AG10803 (cell line): Measurements from ENCODE around the gene SFTPB.
"Not testable (repeated sequence)": the region's sequence is repeated elsewhere in the genome, so short reads cannot be mapped to it uniquely, and the experiment has no call there.

Experiments used
- DNase-seq: peaks from one replicate; pipeline ENCODE4 v3.0.0; 2010; ENCODE audit warnings: low read depth
- H3K4me3 ChIP-seq: 2 replicates; pipeline ENCODE4 v1.5.1; 2011; ENCODE audit warnings: mild to moderate bottlenecking, low read length, control low read depth
- CTCF ChIP-seq: conservative IDR thresholded peaks from 2 replicates; pipeline ENCODE4 v1.5.1; 2011; ENCODE audit warnings: mild to moderate bottlenecking, low read length, control low read depth, inconsistent platforms

The SFTPB gene

GRCh38 chr2:85623991-85624390 lies 44.0 kb downstream of the SFTPB start:
- no peak for DNase-seq
- H3K4me3 ChIP-seq: no peak overlapping the region
- no peak for TF ChIP-seq CTCF

- no peak for TF ChIP-seq CTCF
- no peak for DNase-seq
- no peak overlapping the region for H3K4me3 ChIP-seq
These were observed 46.7 kb downstream of the SFTPB start for GRCh38 chr2:85621338-85621737.

GRCh38 chr2:85619617-85620016 lies 48.4 kb downstream of the SFTPB start:
- TF ChIP-seq CTCF: no peak
- DNase-seq: no peak
- H3K4me3 ChIP-seq: no peak overlapping the region

GRCh38 chr2:85617723-85618122 lies 50.3 kb downstream of the SFTPB start:
- peak overlapping the region; percentile 2; the same call in 1 of the 2 replicates for H3K4me3 ChIP-seq
- not testable (repeated sequence) for DNase-seq

- H3K4me3 ChIP-seq: no peak overlapping the region
- no peak for TF ChIP-seq CTCF
These were observed 52.6 kb downstream of the SFTPB start for GRCh38 chr2:85615413-85615728.

GRCh38 chr2:85614757-85615156 lies 53.2 kb downstream of the SFTPB start:
- DNase-seq, H3K4me3 ChIP-seq: not testable (repeated sequence)

More at GRCh38 chr2:85615413-85615728, 52.6 kb downstream of the SFTPB start:
- DNase-seq: no peak

GRCh38 chr2:85613717-85614515 lies 54.1 kb downstream of the SFTPB start:
- no peak for TF ChIP-seq CTCF
- DNase-seq: no peak
- no peak overlapping the region for H3K4me3 ChIP-seq

GRCh38 chr2:85611705-85612587 lies 56.1 kb downstream of the SFTPB start, which contains the start of gene C2orf68:
Gene C2orf68, minus strand, starts transcription at chr2:85612066. Its CDS starts 82 bp downstream, at chr2:85611984.
- H3K4me3 ChIP-seq: peak within 1 kb of the TSS; percentile 77
- no peak for TF ChIP-seq CTCF
- peak; percentile 82 for DNase-seq
